OCI-LY7 (cell line): ENCODE data around the gene HOXD4. TPM values are rescaled to one million over a fixed set of nuclear protein-coding genes. Genes with fewer than 3 reads are reported as not detected.

Experiments
- BruUV-seq: library from RNA; stranded (reverse); fragments of 400-500 nt; replicated peaks from 2 replicates; lab custom pipeline; 2021; lab: Mats Ljungman, UMichigan
- CTCF ChIA-PET: fragments of 300-600 bp; sonication (Branson Sonifier 250); formaldehyde crosslinking; loops from one replicate; lab custom pipeline; 2022; ENCODE audit warnings: antibody characterized with exemption; ENCODE audit not compliant: unreplicated experiment; lab: Charles Lee
- POLR2A ChIA-PET: fragments of 300-600 bp; sonication (Branson Sonifier 250); formaldehyde crosslinking; loops from one replicate; lab custom pipeline; 2022; ENCODE audit warnings: antibody characterized with exemption; lab: Charles Lee
- DNase-seq: peaks from one replicate; pipeline ENCODE4 v3.0.0-alpha.2; 2015; ENCODE audit warnings: low spot score
- H2AFZ ChIP-seq: fragments of 200-600 bp; sonication (generic), shearing (Covaris generic); 2 replicates; pipeline ENCODE4 v1.6.1; 2014; ENCODE audit warnings: mild to moderate bottlenecking, antibody characterized with exemption, low read length, moderate library complexity
- H3K27ac ChIP-seq: fragments of 200-600 bp; sonication (generic); 2 replicates; pipeline ENCODE4 v1.5.1; 2014; ENCODE audit warnings: mixed run types, low read depth, mild to moderate bottlenecking, moderate library complexity, low read length, inconsistent platforms; ENCODE audit not compliant: poor library complexity, severe bottlenecking
- H3K36me3 ChIP-seq: fragments of 200-600 bp; sonication (generic); 2 replicates; pipeline ENCODE4 v1.6.1; 2014; ENCODE audit warnings: mild to moderate bottlenecking, antibody characterized with exemption, low read length, moderate library complexity, mixed read lengths; ENCODE audit not compliant: insufficient read depth
- H3K4me1 ChIP-seq: fragments of 200-600 bp; sonication (generic); 2 replicates; pipeline ENCODE4 v1.5.1; 2014; ENCODE audit warnings: mild to moderate bottlenecking, low read length; ENCODE audit not compliant: insufficient read depth, poor library complexity, severe bottlenecking
- H3K4me2 ChIP-seq: fragments of 200-600 bp; sonication (generic); 2 replicates; pipeline ENCODE4 v1.6.1; 2014; ENCODE audit warnings: mild to moderate bottlenecking, low read length
- H3K4me3 ChIP-seq: fragments of 200-600 bp; sonication (generic); 2 replicates; pipeline ENCODE4 v1.5.1; 2014; ENCODE audit warnings: mild to moderate bottlenecking, low read depth, low read length; ENCODE audit not compliant: poor library complexity, severe bottlenecking
- H3K79me2 ChIP-seq: fragments of 200-600 bp; sonication (generic); 2 replicates; pipeline ENCODE4 v1.6.1; 2016; ENCODE audit warnings: low read depth, mild to moderate bottlenecking, low read length, moderate library complexity, mixed read lengths; ENCODE audit not compliant: insufficient read depth
- H3K9me2 ChIP-seq: fragments of 200-600 bp; sonication (generic); 2 replicates; pipeline ENCODE4 v1.6.1; 2016; ENCODE audit warnings: mild to moderate bottlenecking, low read length, mixed read lengths; ENCODE audit not compliant: insufficient read depth
- H3K9me3 ChIP-seq: fragments of 200-600 bp; sonication (generic); 2 replicates; pipeline ENCODE4 v1.6.1; 2014; ENCODE audit warnings: mild to moderate bottlenecking, mixed run types, low read length, mixed read lengths
- H4K20me1 ChIP-seq: fragments of 200-600 bp; sonication (generic); 2 replicates; pipeline ENCODE4 v1.6.1; 2014; ENCODE audit warnings: mild to moderate bottlenecking, antibody characterized with exemption, low read length, moderate library complexity, mixed read lengths; ENCODE audit not compliant: insufficient read depth
- EZH2phosphoT487 ChIP-seq: fragments of 200-600 bp; sonication (generic); IDR thresholded peaks from 2 replicates; pipeline ENCODE4 v1.6.1; 2018; ENCODE audit warnings: low read depth, borderline replicate concordance, mild to moderate bottlenecking, mixed run types, antibody characterized with exemption, low read length, moderate library complexity, mixed read lengths
- intact Hi-C: fragments of 100-400 bp; cut with micrococcal nuclease; formaldehyde crosslinking; loops from one replicate; pipeline ENCODE4 v1.10.0; 2022; ENCODE audit not compliant: unreplicated experiment
- total RNA-seq, 2 experiments: library from RNA; depleted of rRNA in 1 of 2; stranded (reverse); fragments of >200 nt in 1 of 2; shearing (Covaris generic) in 1 of 2; gene quantifications; 2 replicates each; pipeline ENCODE4 v1.2.3, GENCODE V29; 2014 to 2022
- TF ChIP-seq, protein P1 (sequence below): fragments of 200-600 bp; sonication (generic); conservative IDR thresholded peaks from 2 replicates; pipeline ENCODE4 v1.5.1; 2014; ENCODE audit warnings: mild to moderate bottlenecking, antibody characterized with exemption, low read length, moderate library complexity, mixed read lengths

Gene HOXD4
- total RNA-seq, 2 experiments from 2014 or later, result not detected

DNA sequence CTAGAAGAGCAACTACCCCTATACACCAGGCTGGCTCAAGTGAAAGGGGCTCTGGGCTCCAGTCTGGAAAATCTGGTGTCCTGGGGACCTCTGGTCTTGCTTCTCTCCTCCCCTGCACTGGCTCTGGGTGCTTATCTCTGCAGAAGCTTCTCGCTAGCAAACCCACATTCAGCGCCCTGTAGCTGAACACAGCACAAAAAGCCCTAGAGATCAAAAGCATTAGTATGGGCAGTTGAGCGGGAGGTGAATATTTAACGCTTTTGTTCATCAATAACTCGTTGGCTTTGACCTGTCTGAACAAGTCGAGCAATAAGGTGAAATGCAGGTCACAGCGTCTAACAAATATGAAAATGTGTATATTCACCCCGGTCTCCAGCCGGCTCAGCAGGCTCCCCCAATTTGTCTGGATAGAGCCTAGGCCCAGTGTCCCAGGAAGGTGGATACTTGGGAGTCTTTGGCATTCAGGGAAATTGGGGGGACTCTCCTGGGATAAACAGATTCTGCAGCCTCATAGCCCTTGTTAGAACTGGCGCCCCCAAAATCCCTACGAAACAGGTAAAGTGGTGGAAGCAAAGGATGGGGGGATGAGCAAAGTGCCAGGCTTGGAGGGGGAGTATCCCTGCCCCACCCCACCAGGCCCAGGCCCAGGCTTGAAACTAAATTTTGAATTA, 2.5 kb upstream of the HOXD4 start:
- intact Hi-C loops, result no loop called here
- H3K9me2 ChIP-seq, result no peaks in the 10 kb centered on the region
- no peak overlapping the region for H3K4me2 ChIP-seq
- no peaks in the 10 kb centered on the region for H3K9me3 ChIP-seq
- no peak for TF ChIP-seq EZH2phosphoT487
- TF ChIP-seq, protein P1, sequence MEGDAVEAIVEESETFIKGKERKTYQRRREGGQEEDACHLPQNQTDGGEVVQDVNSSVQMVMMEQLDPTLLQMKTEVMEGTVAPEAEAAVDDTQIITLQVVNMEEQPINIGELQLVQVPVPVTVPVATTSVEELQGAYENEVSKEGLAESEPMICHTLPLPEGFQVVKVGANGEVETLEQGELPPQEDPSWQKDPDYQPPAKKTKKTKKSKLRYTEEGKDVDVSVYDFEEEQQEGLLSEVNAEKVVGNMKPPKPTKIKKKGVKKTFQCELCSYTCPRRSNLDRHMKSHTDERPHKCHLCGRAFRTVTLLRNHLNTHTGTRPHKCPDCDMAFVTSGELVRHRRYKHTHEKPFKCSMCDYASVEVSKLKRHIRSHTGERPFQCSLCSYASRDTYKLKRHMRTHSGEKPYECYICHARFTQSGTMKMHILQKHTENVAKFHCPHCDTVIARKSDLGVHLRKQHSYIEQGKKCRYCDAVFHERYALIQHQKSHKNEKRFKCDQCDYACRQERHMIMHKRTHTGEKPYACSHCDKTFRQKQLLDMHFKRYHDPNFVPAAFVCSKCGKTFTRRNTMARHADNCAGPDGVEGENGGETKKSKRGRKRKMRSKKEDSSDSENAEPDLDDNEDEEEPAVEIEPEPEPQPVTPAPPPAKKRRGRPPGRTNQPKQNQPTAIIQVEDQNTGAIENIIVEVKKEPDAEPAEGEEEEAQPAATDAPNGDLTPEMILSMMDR, result no peak
- H3K27ac ChIP-seq, result no peak overlapping the region
- no peak overlapping the region for H2AFZ ChIP-seq
- no peak overlapping the region for H3K4me3 ChIP-seq
- DNase-seq, result no peak
- ChIA-PET CTCF (no interaction called here), POLR2A (no interaction called here)
- H3K4me1 ChIP-seq, result no peaks in the 10 kb centered on the region
- no peaks in the 10 kb centered on the region for H3K36me3 ChIP-seq
- no peaks in the 10 kb centered on the region for H4K20me1 ChIP-seq
- H3K79me2 ChIP-seq, result no peaks in the 10 kb centered on the region
- no TSS peak for BruUV-seq

DNA sequence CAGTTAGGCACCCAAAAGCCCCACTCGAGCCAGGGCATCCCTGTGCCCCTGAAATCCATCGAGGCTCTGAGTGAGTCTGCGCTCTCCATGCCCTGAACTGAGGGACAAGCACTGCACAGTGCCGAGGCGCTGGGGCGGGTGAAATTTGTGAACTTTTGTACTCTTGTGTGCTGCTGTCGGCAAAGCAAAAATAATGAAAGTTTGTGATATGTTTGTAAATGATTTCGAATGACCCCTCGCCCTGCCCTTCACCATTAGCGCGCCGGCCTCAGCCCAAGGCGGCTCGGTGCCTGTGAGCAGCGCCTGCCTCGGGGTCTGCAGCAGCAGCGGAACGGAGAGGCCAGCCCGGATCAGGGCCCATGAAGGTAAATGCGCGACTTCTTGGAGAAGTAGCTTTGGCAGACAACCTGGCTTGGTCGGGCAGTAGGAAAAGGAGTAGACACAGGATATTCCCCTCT, 1.8 kb upstream of the HOXD4 start:
- Histone ChIP-seq H2AFZ (no peak overlapping the region), H3K27ac (no peak overlapping the region), H3K36me3 (no peaks in the 10 kb centered on the region), H3K9me2 (no peaks in the 10 kb centered on the region), H3K9me3 (no peaks in the 10 kb centered on the region), H4K20me1 (no peaks in the 10 kb centered on the region), H3K4me1 (no peaks in the 10 kb centered on the region), H3K4me2 (no peak overlapping the region), H3K4me3 (no peak overlapping the region), H3K79me2 (no peaks in the 10 kb centered on the region)
- ChIA-PET CTCF (no interaction called here), POLR2A (no interaction called here)
- no peak for DNase-seq
- BruUV-seq, result no TSS peak
- TF ChIP-seq, protein P1, result no peak
- TF ChIP-seq EZH2phosphoT487, result no peak
- intact Hi-C loops, result no loop called here

DNA sequence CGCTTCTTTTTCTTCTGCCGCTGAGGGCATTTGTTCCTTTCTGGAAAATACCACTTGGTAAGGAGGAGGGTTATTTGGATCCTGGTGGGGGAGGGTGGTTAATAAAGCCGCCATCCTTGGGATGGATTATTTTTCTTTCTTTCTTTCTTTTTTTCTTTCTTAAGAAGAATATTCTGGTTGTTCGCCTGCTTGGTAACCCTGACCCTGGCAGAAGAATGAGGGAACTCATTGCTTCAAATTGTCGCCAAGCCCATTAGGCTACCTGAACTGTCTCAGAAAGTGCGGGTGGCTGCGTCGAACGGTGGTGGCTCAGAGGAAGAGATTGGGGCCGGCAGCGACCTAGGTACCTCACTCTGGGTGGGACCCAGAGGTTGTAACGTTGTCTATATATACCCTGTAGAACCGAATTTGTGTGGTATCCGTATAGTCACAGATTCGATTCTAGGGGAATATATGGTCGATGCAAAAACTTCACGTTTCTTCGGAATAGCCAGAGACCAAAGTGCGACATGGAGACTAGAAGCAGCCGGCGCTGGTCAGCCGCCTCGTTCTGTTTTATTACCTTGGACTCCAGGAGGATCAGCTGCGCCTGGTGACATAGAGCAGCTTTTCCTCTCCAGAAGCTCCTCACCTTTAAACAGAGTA, 1.3 kb upstream of the HOXD4 start:
- Histone ChIP-seq H3K27ac (no peak overlapping the region), H3K4me3 (no peak overlapping the region), H2AFZ (no peak overlapping the region), H4K20me1 (no peaks in the 10 kb centered on the region), H3K79me2 (no peaks in the 10 kb centered on the region), H3K9me3 (no peaks in the 10 kb centered on the region), H3K36me3 (no peaks in the 10 kb centered on the region), H3K4me1 (no peaks in the 10 kb centered on the region), H3K9me2 (no peaks in the 10 kb centered on the region), H3K4me2 (no peak overlapping the region)
- CTCF ChIA-PET, result no interaction called here
- no peak for DNase-seq
- TF ChIP-seq, protein P1, result no peak
- no peak for TF ChIP-seq EZH2phosphoT487
- POLR2A ChIA-PET, result no interaction called here
- intact Hi-C loops, result no loop called here
- no TSS peak for BruUV-seq
